Midbrain (tissue), 1 donor: ENCODE results near the gene CLTCL1.
A peak's percentile ranks its signal among the peaks of the same experiment; 100 is the strongest.
"Not testable (repeated sequence)": the region's sequence is repeated elsewhere in the genome, so short reads cannot be mapped to it uniquely, and the experiment has no call there.

Experiments
- DNase-seq: peaks from one replicate; lab custom pipeline; 2025; lab: John Stamatoyannopoulos, UW

Gene CLTCL1

DNA sequence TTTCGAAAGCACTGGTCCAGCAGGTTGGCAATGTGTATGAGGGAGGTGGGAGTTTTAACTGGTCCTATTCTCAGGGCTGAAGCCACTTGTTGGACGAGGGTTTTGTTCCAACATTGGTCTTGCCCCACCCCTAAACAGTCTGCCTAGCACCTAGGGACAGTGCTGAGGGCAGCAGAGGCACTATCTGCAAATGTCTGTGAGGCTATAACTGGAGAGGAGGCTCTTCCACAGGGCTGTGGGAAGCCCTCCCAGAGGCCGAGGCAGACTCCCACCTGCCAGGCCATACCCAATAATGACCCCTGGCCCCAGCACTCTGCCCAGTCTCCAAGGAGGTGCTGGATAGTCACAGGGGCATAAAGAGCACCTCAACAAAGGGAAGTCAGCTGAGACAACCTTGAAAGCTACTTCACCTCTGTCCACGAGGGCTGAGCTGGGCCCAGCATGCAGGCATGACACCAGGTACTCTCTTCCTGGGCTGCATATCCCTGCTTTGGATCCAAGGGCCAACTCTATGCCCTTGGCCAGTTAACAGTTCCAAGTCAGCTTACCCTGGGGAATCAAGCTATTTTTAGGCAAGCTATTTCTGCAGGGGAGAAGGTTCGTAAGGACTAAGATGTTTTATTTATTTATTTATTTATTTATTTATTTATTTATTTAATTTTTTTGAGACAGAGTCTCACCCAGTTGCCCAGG is 72.8 kb downstream of the CLTCL1 start:
- no peak for DNase-seq

DNA sequence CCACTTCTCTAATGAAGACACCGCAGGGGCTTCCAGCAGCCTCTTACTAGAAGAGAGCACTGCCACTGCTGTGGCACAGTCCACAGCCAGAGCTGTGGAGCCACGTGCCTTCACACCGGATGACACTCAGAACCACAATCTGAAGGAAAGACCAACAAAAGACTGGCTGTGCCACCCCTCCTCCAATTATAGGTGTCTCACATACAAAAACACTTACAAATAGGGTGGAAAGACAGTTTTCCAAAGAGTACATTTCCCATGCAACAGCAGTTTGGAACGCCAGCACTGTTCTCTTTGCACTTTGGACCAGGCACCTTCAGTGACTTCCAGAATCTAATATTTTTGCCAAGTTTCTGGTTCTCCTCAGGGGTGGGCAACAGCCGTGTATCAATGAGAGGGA is 74.9 kb downstream of the CLTCL1 start:
- DNase-seq = no peak

DNA sequence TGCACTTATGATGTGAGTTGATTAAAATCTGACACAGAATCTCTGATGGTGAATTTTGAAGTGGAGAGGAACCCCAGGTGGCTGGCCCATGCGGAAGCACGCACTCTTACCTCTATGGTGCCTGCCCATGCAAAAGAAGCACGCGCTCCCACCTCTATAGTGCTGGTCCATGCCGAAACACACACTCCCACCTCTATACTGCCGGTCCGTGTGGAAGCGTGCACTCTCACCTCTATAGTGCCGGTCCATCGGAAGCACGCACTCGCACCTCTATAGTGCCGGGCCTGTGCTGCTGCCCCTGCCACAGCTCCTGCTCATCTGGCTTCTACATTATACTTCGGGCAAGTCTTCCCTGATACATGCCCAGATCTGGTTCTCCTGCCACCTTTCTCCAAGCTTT is 76.2 kb downstream of the CLTCL1 start:
- DNase-seq = no peak

DNA sequence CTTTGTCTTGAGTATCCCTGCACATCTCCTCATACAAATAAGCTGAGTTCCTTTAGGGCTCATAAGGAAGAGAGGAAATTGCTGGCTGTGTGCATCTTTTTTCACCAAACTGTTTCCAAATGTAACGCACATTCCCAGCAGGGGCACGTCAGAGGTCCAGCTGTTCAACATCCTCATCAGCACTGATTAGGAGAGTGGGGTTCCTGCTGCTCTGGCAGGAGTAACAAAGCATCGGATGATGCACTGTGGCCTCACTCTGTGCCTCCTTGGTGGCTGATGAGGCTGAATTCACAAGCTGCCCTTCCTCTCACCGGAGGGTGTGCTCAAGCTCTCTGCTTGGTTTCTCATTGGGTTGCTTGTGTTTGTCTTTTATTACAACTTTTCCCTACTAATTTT is 77.4 kb downstream of the CLTCL1 start:
- DNase-seq = no peak

DNA sequence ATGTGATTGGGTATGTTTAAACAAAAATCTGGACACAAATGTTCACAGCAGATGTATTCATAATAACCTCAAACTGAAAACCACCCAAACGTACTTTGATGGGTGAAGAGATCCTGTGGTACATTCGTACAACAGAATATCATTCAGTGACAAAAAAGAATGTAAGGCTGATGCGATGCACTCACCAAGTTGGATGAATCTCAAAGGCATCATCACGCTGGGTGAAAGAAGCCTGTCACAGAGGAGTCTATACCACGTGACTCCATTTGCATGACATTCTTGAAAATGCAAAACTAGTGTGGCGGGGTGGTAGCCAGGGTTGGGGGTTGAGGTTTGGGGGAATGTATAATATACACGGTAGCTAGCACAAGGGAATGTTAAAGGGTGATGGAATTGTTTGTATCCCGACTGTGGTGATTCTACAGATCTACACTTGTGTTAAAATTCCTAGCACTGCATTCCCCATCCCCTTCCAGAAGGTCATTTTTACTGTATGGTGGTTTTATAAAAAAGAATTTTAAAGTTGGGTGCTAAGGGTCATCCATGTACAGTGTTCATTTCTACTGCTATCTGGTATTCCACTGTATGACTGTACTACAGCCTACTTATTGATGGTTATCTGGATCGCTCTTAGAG is 78.0 kb downstream of the CLTCL1 start:
- DNase-seq = peak; percentile 39

DNA sequence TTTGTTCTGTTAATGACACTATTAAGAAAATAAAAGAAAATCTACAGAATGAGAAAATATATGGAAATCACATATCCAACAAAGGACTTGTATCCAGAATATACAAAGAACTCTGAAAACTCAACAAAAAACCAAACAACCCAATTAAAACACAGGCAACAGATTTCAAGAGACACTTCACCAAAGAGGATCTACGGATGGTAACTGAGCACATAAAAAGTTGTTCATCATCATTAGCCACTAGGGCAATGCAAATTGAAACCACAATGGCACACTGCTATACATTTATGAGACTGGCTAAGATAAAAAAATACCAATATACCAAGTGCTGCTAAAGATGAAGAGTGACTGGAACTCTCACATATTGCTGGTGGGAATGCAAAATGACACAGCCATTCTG is 78.5 kb downstream of the CLTCL1 start:
- DNase-seq = no peak

DNA sequence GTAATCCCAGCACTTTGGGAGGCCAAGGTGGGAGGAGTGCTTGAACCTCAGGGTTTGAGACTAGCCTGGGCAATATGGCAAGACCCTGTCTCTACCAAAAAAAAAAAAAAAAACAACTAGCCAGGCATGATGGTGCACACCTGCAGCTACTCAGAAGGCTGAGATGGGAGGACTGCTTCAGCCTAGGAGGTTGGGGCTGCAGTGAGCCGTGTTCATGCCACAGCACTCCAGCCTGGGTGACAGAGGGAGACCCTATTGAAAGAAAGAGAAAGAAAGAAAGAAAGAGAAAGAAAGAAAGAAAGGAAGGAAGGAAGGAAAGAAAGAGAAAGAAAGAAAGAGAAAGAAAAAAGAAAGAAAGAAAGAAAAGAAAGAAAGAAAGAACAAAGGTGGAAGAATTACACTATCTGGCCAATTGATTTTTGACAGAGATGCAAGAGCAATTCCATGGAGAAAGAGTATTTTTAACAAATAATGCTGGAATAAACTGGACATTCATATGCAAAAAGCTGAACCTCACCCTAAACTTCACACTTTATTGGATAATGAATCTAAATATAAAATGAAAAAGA is 79.1 kb downstream of the CLTCL1 start:
- DNase-seq = no peak

DNA sequence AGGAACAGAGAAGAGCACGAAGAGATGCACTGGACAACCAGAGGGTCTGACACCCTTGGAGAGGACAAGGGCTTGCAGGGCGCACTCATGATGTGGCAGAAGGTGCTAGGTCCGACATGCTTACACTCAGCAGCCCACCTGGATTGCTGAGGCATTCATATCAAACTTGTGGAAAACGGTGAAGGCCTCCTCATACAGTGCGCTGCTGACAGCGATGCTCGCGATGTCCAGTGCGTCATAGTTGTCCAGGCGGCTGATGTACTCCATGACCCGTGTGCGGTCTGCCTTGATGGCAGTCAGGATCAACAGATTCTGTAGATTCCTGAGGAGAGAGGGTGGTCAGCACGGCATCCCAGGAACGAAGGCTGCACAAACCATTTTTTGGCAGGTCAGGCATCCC is 81.3 kb downstream of the CLTCL1 start:
- DNase-seq = no peak

DNA sequence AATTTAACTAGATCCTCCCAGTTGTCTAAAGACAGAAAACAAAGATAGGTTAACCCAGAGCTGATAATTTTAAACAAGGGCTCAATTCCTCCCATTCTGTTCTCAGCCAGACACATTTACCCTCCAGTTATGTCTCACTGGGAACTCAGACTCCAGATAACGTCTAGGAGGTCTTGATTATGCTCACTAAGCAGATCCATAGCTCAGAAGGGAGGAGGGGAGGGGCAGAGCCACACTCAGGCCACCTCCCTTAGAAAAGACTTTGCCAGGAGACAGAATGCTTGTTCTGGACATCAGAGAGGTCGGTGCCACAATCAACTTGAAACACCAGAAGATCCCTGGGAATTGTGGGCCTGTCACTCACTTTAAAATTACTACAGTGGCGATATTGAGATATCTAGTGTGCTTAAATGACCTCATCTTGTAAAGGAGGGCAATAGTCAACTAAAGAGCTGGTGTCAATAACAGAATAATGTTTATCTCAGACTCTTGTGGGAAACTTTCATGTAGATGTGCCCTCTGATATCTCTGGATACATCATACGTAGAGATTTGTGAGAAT is 83.2 kb downstream of the CLTCL1 start:
- no peak for DNase-seq

DNA sequence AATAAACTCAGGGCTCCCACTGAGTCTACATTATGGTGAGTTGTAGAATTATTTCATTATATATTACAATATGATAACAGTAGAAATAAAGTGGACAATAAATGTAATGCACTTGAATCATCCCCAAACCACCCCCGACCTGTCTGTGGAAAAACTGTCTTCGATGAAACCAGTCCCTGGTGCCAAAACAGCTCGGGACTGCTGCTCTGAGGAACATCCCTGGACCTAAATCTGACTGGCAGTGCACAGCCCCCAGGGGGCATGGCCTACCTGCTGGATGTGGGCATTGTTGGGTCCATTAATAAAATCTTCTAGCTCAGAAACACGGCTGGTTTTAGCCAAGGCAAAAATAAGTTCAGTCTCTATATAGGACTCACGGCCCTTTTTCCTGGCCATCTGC is 83.6 kb downstream of the CLTCL1 start:
- DNase-seq = no peak

DNA sequence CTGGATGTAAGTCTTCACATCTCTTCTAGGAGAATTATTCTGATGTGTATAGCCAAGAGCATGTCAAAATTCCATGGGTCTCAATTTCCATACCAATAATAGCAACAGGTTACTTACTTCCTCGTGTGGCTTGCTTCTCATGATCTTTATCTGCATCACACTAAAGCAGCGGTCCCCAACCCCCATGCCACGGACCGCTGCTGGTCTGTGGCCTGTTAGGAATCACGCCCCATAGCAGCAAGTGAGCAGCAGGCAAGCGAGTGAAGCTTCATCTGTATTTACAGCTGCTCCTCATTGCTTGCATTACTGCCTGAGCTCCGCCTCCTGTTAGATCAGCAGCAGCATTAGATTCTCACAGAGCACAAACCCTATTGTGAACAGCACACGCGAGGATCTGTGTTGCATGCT is 84.1 kb downstream of the CLTCL1 start:
- DNase-seq = peak; percentile 4

DNA sequence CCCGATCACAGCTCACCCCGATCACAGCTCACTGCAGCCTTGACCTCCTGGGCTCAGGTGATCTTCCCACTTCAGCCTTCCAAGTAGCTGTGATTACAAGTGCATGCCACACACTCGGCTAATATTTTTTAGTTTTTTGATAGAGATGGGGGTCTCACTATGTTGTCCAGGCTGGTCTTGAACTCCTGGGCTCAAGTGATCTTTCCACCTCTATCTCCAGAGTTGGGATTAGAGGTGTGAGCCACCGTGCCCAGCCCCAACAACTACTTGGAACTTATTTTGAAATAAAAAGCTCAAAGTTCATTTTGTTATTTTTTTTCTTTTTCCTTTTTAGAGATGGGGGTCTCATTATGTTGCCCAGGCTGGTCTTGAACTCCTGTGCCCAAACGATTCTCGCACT is 85.2 kb downstream of the CLTCL1 start:
- no peak for DNase-seq

DNA sequence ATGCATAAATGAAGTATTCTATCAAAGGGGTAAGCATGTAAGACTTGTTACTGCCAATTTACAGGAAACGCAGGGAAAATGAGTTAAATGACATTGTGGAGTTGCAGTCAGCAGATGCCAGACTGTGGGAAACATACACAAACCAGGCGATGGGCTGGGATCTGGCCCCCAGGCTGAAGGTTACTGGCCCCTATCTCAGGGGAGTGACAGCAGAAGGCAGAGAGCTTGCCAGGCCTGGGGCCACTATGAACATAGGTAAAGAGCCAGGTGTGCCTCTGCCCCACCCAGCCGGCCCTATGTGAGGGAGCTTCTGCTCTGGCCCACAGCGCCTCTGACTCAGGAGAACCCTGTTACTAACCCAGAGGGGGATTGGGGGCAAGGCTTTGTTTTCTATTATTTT is 86.9 kb downstream of the CLTCL1 start:
- no peak for DNase-seq

DNA sequence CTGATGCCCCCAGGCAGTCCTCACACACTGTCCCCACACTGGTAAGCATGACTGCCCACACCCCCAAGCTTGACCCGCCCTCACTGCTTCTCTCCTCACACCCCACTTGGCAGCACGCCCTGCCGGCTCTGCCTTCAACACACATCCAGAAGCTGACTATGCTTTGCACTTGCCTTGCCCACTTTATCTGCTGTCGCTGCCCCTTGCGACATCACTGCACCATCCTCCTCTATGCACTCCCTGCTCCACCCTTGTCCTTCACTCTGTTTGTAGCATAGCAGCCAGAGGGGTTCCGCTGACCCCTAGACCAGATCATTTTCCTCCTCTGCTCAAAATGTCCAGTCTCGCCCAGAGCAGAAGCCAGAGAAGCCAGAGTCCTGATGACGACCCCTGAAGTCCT is 87.7 kb downstream of the CLTCL1 start:
- DNase-seq = no peak

DNA sequence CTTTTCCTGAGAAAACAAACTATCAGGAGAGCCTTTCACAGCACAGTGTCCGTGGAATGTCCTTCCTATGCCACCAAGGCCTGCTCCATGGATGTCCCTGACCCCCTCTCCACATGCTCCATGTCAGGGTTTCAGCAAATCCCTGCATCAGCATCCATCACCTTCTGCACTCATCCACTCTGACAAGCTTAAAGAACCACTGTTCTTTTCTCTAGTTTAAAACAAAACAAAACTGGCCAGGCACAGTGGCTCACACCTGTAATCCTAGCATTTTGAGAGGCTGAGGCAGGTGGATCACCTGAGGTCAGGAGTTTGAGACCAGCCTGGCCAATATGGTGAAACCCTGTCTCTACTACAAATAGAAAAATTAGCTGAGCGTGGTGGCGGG is 88.7 kb downstream of the CLTCL1 start:
- not testable (repeated sequence) for DNase-seq

DNA sequence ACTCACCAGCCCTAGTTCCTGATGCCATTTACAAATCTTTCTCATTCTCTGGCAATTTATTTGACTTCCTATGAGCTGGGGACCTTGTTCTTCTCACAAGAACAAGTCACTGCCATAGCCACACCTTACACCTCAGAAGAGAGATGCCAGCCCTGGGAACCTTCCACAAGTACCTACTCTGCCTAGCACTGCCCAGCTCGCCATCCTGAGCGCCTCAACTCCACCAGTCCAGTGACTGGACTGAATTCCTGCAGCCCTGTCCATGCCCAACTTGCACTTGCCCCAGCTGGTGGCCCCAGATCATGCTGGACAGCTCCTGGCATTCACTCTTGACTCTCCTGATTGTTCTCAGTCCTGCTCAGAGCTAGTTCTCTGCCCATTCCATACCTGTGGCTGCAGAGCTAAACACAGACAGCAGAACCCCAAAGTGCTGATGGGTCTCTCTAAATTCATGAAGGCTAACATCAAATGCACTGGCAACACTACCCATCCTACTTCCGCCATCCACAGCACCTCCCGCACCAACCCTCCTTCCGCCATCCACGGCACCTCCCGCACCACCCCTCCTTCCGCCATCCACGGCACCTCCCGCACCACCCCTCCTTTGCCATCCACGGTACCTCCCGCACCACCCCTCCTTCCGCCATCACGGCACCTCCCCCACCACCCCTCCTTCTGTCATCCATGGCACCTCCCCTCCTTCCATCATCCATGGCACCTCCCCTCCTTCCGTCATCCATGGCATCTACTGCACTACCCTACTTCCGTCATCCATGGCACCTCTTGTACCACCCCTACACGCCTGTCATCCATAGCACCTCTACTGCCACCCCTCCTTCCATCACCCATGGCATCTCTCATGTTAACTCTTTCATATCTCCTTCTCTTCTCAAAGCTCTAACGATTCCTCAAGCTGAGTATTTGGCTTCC is 89.4 kb downstream of the CLTCL1 start:
- DNase-seq = no peak

DNA sequence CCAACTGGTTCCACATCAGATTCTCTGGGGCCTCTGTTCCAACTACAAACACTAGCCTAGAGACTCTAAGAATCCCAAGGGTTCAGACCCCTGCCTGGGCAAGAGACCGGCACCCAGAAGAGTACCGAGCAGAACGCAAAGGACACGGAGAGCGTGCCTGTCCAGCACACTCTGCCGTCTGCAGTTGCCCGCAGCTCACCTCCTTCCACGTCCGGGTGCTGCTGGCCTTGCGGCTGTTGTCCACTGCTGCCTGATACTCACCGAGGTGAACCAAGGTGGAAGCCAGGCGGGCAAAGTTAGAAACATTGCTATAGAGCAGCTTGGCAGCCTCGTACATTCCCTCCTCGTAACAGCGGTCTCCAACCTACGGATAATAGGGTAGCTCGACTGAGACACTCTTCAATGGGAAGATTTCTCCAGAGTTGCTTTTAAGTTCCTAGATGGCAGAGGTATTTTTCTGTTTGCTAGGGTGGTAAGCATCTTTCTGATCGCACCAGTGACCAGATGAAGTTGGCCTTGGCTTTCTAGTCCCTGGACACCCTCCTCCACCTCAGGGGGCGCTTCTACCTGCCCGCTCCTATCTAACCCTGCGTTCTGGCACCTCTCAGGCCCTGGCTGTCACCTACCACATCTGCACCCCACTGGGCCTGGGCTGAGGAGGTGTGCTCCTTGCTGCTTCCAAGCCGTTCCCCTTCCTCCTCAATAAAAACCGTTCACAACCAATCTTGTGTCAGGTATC is 90.2 kb downstream of the CLTCL1 start:
- no peak for DNase-seq

DNA sequence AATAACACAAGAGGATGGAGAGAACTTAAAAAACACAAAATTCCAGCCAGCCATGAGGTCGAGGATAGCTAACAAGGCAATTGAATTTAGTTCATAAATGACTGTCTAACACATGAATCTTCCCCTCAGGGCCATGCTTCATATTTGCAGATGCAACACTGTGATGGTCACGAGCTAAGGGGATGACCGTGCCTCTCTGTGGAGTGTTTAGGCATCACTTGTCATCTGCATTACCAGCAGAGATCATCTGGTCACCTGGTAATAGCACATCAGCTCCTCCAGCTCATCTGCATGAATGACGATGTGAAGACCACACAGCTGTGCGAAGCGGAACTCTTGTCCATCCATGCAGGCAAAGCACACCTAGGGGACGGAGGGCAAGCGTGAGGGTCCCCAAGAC is 92.0 kb downstream of the CLTCL1 start:
- DNase-seq = no peak

DNA sequence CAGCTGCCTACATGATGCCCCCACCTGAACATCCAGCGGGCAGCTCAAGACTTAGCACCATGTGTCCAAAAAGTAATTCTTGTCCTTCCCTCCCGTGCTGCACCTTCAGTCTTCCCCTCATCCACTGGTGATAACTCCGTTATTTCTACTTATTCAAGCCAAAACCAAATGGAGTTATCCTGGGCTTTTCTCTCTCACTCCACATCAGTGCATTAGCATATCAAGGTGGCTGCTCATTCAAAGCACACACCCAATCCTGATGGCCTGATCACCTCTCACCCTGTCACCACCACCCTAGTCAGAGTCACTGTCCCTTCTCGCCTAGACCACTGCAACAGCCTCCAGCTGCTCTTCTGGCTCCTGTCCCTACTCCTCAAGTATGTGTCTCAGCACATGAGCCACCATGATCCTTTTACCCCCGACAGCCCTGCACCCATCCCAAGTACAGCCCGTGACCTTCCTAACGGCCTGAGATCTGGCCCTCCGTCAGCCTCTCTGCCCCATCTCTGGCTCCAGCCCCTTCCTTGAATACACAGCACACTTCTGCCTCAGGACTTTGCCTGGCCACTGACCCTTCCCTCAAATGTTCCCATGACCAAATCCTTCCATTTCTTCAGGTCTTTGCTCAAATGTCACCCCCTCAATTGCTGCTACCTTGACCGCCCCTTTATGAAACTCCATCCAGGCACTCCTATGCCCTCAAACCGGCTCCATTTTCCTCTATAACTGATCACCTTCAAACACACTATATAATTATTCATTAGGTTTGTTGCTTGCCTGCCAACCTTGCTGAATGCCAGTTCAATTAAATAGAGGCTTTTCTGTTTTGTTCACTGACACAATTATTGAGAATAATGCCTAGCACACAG is 93.3 kb downstream of the CLTCL1 start:
- DNase-seq = no peak

DNA sequence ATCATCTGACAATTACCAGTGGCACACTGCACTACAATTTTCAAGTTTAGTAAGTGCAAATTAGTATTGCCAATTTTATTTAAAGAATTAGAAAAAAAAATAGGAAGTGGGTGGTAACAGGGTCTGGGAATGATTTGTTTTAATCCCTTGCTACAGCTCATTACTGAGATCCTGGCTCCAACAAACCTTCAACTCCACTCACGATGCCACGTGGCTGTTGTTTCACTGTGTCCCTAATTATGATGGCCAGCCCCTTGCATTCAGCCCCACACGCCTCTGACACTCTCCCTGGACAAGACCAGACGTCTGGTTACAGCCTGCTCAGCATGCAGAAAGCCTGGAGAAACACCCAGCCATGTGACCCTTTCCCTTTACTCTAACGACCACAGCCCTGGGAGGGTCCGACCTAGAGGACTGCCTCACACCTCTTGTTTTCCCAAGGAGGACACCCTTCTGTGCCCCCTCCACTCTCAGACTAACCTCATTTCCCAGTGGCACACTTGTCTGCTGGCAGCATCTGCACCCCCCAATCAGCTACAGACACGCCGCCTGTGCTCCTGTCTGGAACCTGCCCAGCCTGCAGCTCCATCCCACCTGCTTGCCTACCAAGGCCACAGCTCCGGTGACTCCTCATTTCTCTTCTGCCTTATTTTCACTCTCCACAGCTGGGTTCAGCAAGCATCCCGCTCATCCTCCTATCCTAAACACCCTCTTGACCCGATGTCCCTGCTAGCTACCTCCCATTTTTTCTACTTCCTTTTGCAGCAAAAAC is 94.5 kb downstream of the CLTCL1 start:
- no peak for DNase-seq
